ENCODE data around the gene LRRC47. TPM values are rescaled to one million over a fixed set of nuclear protein-coding genes. Genes with fewer than 3 reads are reported as not detected.

The LRRC47 gene
- total RNA-seq, 1 experiment from 2014 or later: 65.1 TPM

DNA sequence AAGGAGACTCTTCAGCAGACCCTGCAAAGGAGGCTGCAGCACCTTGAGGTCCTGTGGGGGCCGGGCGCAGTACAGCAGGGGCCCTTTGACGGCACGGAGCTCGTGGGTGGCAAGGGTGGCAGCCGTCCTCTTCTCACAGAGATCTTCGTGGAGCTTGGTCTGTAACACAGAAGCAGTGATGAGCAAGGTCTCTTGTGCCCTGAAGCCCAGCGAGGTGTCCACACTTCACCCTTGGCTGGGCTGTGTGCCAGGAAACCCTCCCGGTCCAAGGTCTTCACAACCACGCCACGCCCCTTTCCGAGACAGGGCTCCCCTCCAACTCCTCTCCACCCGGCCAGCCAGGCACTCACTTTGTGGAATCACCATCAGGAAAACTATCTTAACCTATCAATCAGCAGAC is 11.3 kb downstream of the LRRC47 start:
- H3K36me3 Mint-ChIP-seq (ENCODE audit: insufficient read depth in 1 of 3, low read depth in 3 of 3): peaks cover 66 to 79% (median 74%) of the 10 kb centered on the region in 3 experiments
- Histone ChIP-seq H2AK5ac (ENCODE audit: insufficient read length, low read length) (no peak overlapping the region), H4K8ac (replicated peaks; ENCODE audit: insufficient read length, low read depth, low read length) (no peak overlapping the region), H3K27ac (ENCODE audit: insufficient read length, low read depth, low read length) (no peak overlapping the region), H3K79me1 (ENCODE audit: insufficient read depth, low read depth, low read length, poor library complexity, severe bottlenecking) (no peaks in the 10 kb centered on the region), H2AFZ (ENCODE audit: low read length) (no peak overlapping the region), H2BK5ac (ENCODE audit: insufficient read length, low read length) (no peak overlapping the region), H4K20me1 (ENCODE audit: control insufficient read depth, insufficient read depth, insufficient read length) (no peaks in the 10 kb centered on the region), H2BK12ac (ENCODE audit: insufficient read length, low read depth, low read length) (no peak overlapping the region), H4K5ac (ENCODE audit: insufficient read length, low read depth, low read length) (no peak overlapping the region), H3K18ac (ENCODE audit: insufficient read length, low read depth, low read length) (no peak overlapping the region), H3K23me2 (ENCODE audit: insufficient read length, low read depth, low read length, poor library complexity, severe bottlenecking) (no peaks in the 10 kb centered on the region), H3K56ac (ENCODE audit: insufficient read length, low read depth, low read length) (no peak overlapping the region), H3K4me1 (ENCODE audit: insufficient read depth, low read length) (no peaks in the 10 kb centered on the region), H3K79me2 (ENCODE audit: insufficient read depth, low read length) (peaks cover 3% of the 10 kb centered on the region; the same call in 1 of the 2 replicates), H2BK120ac (ENCODE audit: low read depth, low read length, poor library complexity, severe bottlenecking) (no peak overlapping the region), H2BK15ac (ENCODE audit: low read depth, low read length) (no peak overlapping the region), H3T11ph (ENCODE audit: low read length) (no peak overlapping the region), H3K9me3 (ENCODE audit: control insufficient read depth, low read depth, low read length) (no peaks in the 10 kb centered on the region), H3K4me2 (ENCODE audit: insufficient read depth, insufficient read length, low read length) (no peak overlapping the region), H3K4ac (ENCODE audit: low read depth, low read length) (no peak overlapping the region), H3K9ac (ENCODE audit: extremely low read depth, insufficient read length, low read length) (no peak overlapping the region), H2BK20ac (ENCODE audit: low read depth, low read length, poor library complexity, severe bottlenecking) (no peak overlapping the region), H4K91ac (ENCODE audit: insufficient read length, low read depth, low read length) (no peak overlapping the region), H3K14ac (ENCODE audit: insufficient read depth, low read length) (no peak overlapping the region), H3K27me3 (ENCODE audit: insufficient read depth, low read length) (no peaks in the 10 kb centered on the region), H3K23ac (ENCODE audit: insufficient read length, low read depth, low read length) (no peak overlapping the region)
- no peaks in the 10 kb centered on the region for H3K27me3 Mint-ChIP-seq (ENCODE audit: low read depth)
- no peak for DNase-seq
- H3K4me3 Mint-ChIP-seq: peak overlapping the region in 1 of 2 experiments; percentile 14; a peak in 1 of 5 replicates
- TF ChIP-seq, protein P1, sequence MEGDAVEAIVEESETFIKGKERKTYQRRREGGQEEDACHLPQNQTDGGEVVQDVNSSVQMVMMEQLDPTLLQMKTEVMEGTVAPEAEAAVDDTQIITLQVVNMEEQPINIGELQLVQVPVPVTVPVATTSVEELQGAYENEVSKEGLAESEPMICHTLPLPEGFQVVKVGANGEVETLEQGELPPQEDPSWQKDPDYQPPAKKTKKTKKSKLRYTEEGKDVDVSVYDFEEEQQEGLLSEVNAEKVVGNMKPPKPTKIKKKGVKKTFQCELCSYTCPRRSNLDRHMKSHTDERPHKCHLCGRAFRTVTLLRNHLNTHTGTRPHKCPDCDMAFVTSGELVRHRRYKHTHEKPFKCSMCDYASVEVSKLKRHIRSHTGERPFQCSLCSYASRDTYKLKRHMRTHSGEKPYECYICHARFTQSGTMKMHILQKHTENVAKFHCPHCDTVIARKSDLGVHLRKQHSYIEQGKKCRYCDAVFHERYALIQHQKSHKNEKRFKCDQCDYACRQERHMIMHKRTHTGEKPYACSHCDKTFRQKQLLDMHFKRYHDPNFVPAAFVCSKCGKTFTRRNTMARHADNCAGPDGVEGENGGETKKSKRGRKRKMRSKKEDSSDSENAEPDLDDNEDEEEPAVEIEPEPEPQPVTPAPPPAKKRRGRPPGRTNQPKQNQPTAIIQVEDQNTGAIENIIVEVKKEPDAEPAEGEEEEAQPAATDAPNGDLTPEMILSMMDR (conservative IDR thresholded peaks at IDR 0.05): no peak
- no CpG with 5 or more reads among the region's 13 CpGs for WGBS (ENCODE audit: extremely low coverage, insufficient read length, low lambda C conversion rate)
- peak overlapping the region; percentile 57 to 95 (median 93); a peak in 4 of 7 replicates for H3K27ac Mint-ChIP-seq
- H3K4me1 Mint-ChIP-seq: peaks cover 10 to 11% of the 10 kb centered on the region in 2 experiments
- H3K9me3 Mint-ChIP-seq: no peaks in the 10 kb centered on the region
